ENCODE data around the gene MC1R. TPM values are rescaled to one million over a fixed set of nuclear protein-coding genes. Genes with fewer than 3 reads are reported as not detected.

Gene MC1R
- polyA plus RNA-seq, 2 of the 4 experiments (the other 2 are of a cell fraction): 7.4 to 8.0 TPM

GRCh38 chr16:89919535-89920406 lies 1.1 kb downstream of the MC1R start:
- Histone ChIP-seq H3K4me1 (peaks cover 54% of the 10 kb centered on the region), H3K9me3 (no peaks in the 10 kb centered on the region), H3K4me3 (no peak overlapping the region), H3K4me2 (peak overlapping the region; percentile 96), H3K27ac (peak overlapping the region; percentile 98 to 99; a peak in 5 of 6 replicates)
- TF ChIP-seq ELK1 (IDR thresholded peaks at IDR 0.05; ENCODE audit: low read depth, low read length): no peak
- 0 out of 2 replicates have a peak, but pooled peaks have one; percentile 16 for TF ChIP-seq POLR2A (IDR thresholded peaks at IDR 0.05; ENCODE audit: low read length)
- no peak for DNase-seq (ENCODE audit: low read depth in 1 of 2, low spot score in 1 of 2)
- WGBS (ENCODE audit: missing lambda C conversion rate): 94% methylated on average over 52 of the region's 52 CpGs
- ChIA-PET POLR2A (no interaction called here), CTCF (interaction anchor here (1.1 to 11.8 kb wide), 5 partner anchors 10 to 101 kb away, joined by 3 to 109 read pairs (median 9); partner anchors contain the start of gene DEF8)
- ATAC-seq: no peak
- no peak for FAIRE-seq

GRCh38 chr16:89920723-89921122 lies 2.1 kb downstream of the MC1R start:
- no peak for FAIRE-seq
- Histone ChIP-seq H3K27ac (peak overlapping the region; percentile 98 to 99), H3K4me2 (peak overlapping the region; percentile 96), H3K4me1 (peaks cover 61% of the 10 kb centered on the region), H3K9me3 (no peaks in the 10 kb centered on the region), H3K4me3 (peak overlapping the region; percentile 83; the same call in 1 of the 3 replicates)
- no peak for ATAC-seq
- DNase-seq (ENCODE audit: low read depth in 1 of 2, low spot score in 1 of 2): no peak
- WGBS (ENCODE audit: missing lambda C conversion rate): 78% methylated on average over 4 of the region's 6 CpGs
- CTCF ChIA-PET: interaction anchor here (11.8 kb wide), 1 partner anchor 11 kb away, joined by 109 read pairs; no protein-coding TSS in a partner anchor
- TF ChIP-seq CBX2 (IDR thresholded peaks at IDR 0.05; ENCODE audit: borderline replicate concordance, low read depth) (no peak), SMC3 (IDR thresholded peaks at IDR 0.05) (no peak), CHD2 (IDR thresholded peaks at IDR 0.05; ENCODE audit: low read length, partially characterized antibody) (no peak), KDM5A (IDR thresholded peaks at IDR 0.05) (no peak), MAFK (IDR thresholded peaks at IDR 0.05; ENCODE audit: partially characterized antibody) (no peak), RNF2 (IDR thresholded peaks at IDR 0.05; ENCODE audit: borderline replicate concordance, low read depth) (no peak), RARB (CRISPR knock-in tag; IDR thresholded peaks at IDR 0.05) (no peak), HES2 (IDR thresholded peaks at IDR 0.05) (no peak), CEBPB (IDR thresholded peaks at IDR 0.05) (no peak), PBX3 (IDR thresholded peaks at IDR 0.05) (no peak), EHF (CRISPR knock-in tag; IDR thresholded peaks at IDR 0.05) (no peak), EP300 (IDR thresholded peaks at IDR 0.05) (no peak)
- POLR2A ChIA-PET: no interaction called here

GRCh38 chr16:89921131-89921701 lies 2.6 kb downstream of the MC1R start:
- peak overlapping the region; percentile 96 for H3K4me2 ChIP-seq
- ATAC-seq: no peak
- ChIA-PET POLR2A (interaction anchor here (0.8 to 3.1 kb wide), 7 partner anchors 11 to 100 kb away, joined by 3 to 34 read pairs (median 17); partner anchors contain the start of gene TCF25), CTCF (interaction anchor here (0.9 to 11.8 kb wide), 3 partner anchors 12 to 97 kb away, joined by 3 to 109 read pairs (median 3); partner anchors contain the start of gene DEF8)
- no peak for DNase-seq (ENCODE audit: low read depth in 1 of 2, low spot score in 1 of 2)
- H3K4me3 ChIP-seq: peak overlapping the region; percentile 83
- no peaks in the 10 kb centered on the region for H3K9me3 ChIP-seq
- H3K27ac ChIP-seq: peak overlapping the region; percentile 98 to 99
- no peak for FAIRE-seq
- H3K4me1 ChIP-seq: peaks cover 61% of the 10 kb centered on the region
- TF ChIP-seq MAFK (IDR thresholded peaks at IDR 0.05; ENCODE audit: partially characterized antibody): no peak
- no peak for TF ChIP-seq PHF8 (IDR thresholded peaks at IDR 0.05; ENCODE audit: borderline replicate concordance, low read depth)
- TF ChIP-seq HOXB13 (CRISPR knock-in tag; IDR thresholded peaks at IDR 0.05; ENCODE audit: low read depth): no peak
- TF ChIP-seq CEBPB (IDR thresholded peaks at IDR 0.05): no peak
- TF ChIP-seq JUN (IDR thresholded peaks at IDR 0.05): no peak
- no peak for TF ChIP-seq NPAS2 (CRISPR knock-in tag; IDR thresholded peaks at IDR 0.05; ENCODE audit: borderline replicate concordance)
- TF ChIP-seq MYC (IDR thresholded peaks at IDR 0.05; ENCODE audit: borderline replicate concordance, low read length): no peak
- no peak for TF ChIP-seq E2F6 (IDR thresholded peaks at IDR 0.05; ENCODE audit: borderline replicate concordance, low read depth)
- no peak for TF ChIP-seq FOSB (CRISPR knock-in tag; IDR thresholded peaks at IDR 0.05)
- TF ChIP-seq EHF (CRISPR knock-in tag; IDR thresholded peaks at IDR 0.05): no peak
- TF ChIP-seq ELK1 (IDR thresholded peaks at IDR 0.05; ENCODE audit: low read depth, low read length): no peak
- no peak for TF ChIP-seq BHLHE40 (IDR thresholded peaks at IDR 0.05; ENCODE audit: low read depth, low read length)
- TF ChIP-seq ESRRA (IDR thresholded peaks at IDR 0.05; ENCODE audit: borderline replicate concordance, low read length): no peak
- no peak for TF ChIP-seq FOSL2 (IDR thresholded peaks at IDR 0.05)
- TF ChIP-seq FOSL2 (CRISPR knock-in tag; IDR thresholded peaks at IDR 0.05): no peak
- no peak for TF ChIP-seq SREBF2 (IDR thresholded peaks at IDR 0.05)
- 57% methylated on average over 13 of the region's 14 CpGs for WGBS (ENCODE audit: missing lambda C conversion rate)

Data from A549 (cell line).